Stomach (tissue), 9 donors: ENCODE data around the gene NRCAM. TPM values are rescaled to one million over a fixed set of nuclear protein-coding genes. Genes with fewer than 3 reads are reported as not detected.
"Not testable (repeated sequence)": the region's sequence is repeated elsewhere in the genome, so short reads cannot be mapped to it uniquely, and the experiment has no call there.

Experiments used
- DNase-seq, 2 donors: peaks; one replicate each; pipeline versions ENCODE4 v3.0.0 to v3.0.0-alpha.2; 2013 to 2019
- H3K27ac ChIP-seq, 5 donors: fragments of 200-600 bp in 4 of 5; sonication (generic) in 4 of 5; one replicate each; pipeline ENCODE4 v1.5.1; 2013 to 2019; ENCODE audit warnings: mild to moderate bottlenecking in 1 of 5, moderate library complexity in 1 of 5
- H3K27me3 ChIP-seq, 3 donors: fragments of 200-600 bp; sonication (generic); one replicate each; pipeline ENCODE4 v1.5.1; 2017 to 2019; ENCODE audit warnings: mixed run types in 1 of 3
- H3K36me3 ChIP-seq, 4 donors: fragments of 200-600 bp; sonication (generic); 1 replicate in 3 of 4; 2 replicates in 1 of 4; pipeline ENCODE4 v1.5.1; 2016 to 2019
- H3K4me1 ChIP-seq, 4 donors: fragments of 200-600 bp; sonication (generic); one replicate each; pipeline ENCODE4 v1.5.1; 2016 to 2019
- H3K4me3 ChIP-seq, 4 donors: fragments of 200-600 bp; sonication (generic) in 3 of 4; one replicate each; pipeline ENCODE4 v1.5.1; 2016 to 2019; ENCODE audit warnings: mild to moderate bottlenecking in 1 of 4
- H3K9me3 ChIP-seq, 4 donors: fragments of 200-600 bp; sonication (generic); one replicate each; pipeline ENCODE4 v1.5.1; 2016 to 2019
- EP300 ChIP-seq: sonication (generic); formaldehyde crosslinking; IDR thresholded peaks from one replicate; pipeline ENCODE4 v1.6.1; 2017; ENCODE audit warnings: antibody characterized with exemption
- POLR2A ChIP-seq, 4 donors: fragments of 450-650 bp; IDR thresholded peaks; one replicate each; pipeline ENCODE4 v1.6.1; 2016; ENCODE audit warnings: antibody characterized with exemption in 4 of 4, control low read depth in 2 of 4, mild to moderate bottlenecking in 1 of 4, moderate library complexity in 1 of 4
- POLR2AphosphoS5 ChIP-seq, 3 donors: sonication (generic); formaldehyde crosslinking; IDR thresholded peaks; one replicate each; pipeline ENCODE4 v1.6.1; 2016; ENCODE audit warnings: antibody characterized with exemption in 3 of 3
- WGBS, 5 donors: extraction: QIAGEN DNeasy Blood & Tissue Kit in 3 of 5; methylation state at CpG; one replicate each; pipeline versions ENCODE4 v1.1.5 to v1.1.7; 2013 to 2018; 5-methylcytosine and 5-hydroxymethylcytosine counted together
- intact Hi-C: fragments of 100-400 bp; cut with DNase I; formaldehyde crosslinking; loops from one replicate; pipeline ENCODE4 v1.15.1; 2023; ENCODE audit warnings: low total_unique reads
- polyA plus RNA-seq, 3 donors: library from polyadenylated mRNA; stranded (reverse); fragments of 200-250 nt; gene quantifications; one replicate each; pipeline ENCODE4 v1.2.3, GENCODE V29; 2013
- total RNA-seq, 5 donors: library from RNA; depleted of rRNA; stranded (reverse); fragments of >200 nt; gene quantifications; one replicate each; pipeline versions ENCODE4 v1.1.0 to v1.2.3, GENCODE V29; 2014 to 2016
- TF ChIP-seq, protein P1 (sequence below), 7 experiments: fragments of 450-650 bp in 4 of 7; fragments of 200-600 bp in 3 of 7; sonication (generic) in 3 of 7; IDR thresholded peaks; one replicate each; pipeline ENCODE4 v1.5.1; 2016 to 2019; ENCODE audit warnings: antibody characterized with exemption in 7 of 7, control low read depth in 2 of 7, mild to moderate bottlenecking in 1 of 7
- donor health status: healthy with polysubstance abuse.
- donor health status: Bipolar disorder and iron deficiency.
- donor health status: healthy.

Gene NRCAM
- total and polyA plus RNA-seq, 8 donors, result 1.2 to 9.4 (median 2.3) TPM

DNA sequence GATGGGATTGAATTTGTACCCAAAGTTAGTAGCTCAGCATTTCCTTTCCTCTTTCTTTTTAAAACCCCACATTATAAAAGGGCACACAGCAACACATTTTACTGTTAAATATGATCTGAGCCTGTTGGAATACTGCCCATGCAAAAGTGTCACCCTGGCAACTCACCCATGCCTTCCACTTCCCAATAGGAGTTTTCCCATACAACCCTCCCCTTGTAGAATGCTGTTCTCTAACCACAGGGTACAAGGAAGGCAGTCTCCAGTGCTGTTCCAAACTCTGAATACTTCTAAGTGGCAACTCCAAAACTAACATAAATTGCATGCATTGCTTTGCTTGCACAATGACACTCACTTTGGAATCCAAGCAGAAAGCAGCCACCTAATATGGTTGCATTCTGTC is 60.8 kb downstream of the NRCAM start:
- Histone ChIP-seq H3K36me3 (no peaks in the 10 kb centered on the region), H3K27ac (no peak overlapping the region), H3K4me1 (no peaks in the 10 kb centered on the region), H3K27me3 (peaks cover 0 to 7% (median 0%) of the 10 kb centered on the region in 3 donors), H3K4me3 (no peak overlapping the region), H3K9me3 (no peaks in the 10 kb centered on the region)
- DNase-seq, result no peak
- TF ChIP-seq, protein P1, sequence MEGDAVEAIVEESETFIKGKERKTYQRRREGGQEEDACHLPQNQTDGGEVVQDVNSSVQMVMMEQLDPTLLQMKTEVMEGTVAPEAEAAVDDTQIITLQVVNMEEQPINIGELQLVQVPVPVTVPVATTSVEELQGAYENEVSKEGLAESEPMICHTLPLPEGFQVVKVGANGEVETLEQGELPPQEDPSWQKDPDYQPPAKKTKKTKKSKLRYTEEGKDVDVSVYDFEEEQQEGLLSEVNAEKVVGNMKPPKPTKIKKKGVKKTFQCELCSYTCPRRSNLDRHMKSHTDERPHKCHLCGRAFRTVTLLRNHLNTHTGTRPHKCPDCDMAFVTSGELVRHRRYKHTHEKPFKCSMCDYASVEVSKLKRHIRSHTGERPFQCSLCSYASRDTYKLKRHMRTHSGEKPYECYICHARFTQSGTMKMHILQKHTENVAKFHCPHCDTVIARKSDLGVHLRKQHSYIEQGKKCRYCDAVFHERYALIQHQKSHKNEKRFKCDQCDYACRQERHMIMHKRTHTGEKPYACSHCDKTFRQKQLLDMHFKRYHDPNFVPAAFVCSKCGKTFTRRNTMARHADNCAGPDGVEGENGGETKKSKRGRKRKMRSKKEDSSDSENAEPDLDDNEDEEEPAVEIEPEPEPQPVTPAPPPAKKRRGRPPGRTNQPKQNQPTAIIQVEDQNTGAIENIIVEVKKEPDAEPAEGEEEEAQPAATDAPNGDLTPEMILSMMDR (IDR thresholded peaks at IDR 0.05), result no peak
- TF ChIP-seq POLR2AphosphoS5 (IDR thresholded peaks at IDR 0.05), result no peak
- TF ChIP-seq POLR2A (IDR thresholded peaks at IDR 0.05), result no peak
- TF ChIP-seq EP300, result no peak
- intact Hi-C loops, result no loop called here

DNA sequence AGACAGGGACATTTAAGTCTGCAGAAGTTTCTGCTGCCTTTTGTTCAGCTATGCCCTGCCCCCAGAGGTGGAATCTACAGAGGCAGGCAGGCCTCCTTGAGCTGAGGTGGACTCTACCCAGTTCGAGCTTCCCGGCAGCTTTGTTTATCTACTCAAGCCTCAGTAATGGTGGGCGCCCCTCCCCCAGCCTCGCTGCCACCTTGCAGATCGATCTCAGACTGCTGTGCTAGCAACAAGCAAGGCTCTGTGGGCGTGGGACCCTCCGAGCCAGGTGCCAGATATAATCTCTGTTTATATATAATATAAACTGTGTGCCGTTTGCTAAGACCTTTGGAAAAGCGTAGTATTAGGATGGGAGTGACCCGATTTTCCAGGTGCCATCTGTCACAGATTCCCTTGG is 63.1 kb downstream of the NRCAM start:
- H3K9me3 ChIP-seq, intact Hi-C loops, H3K4me3 ChIP-seq, H3K27ac ChIP-seq, H3K27me3 ChIP-seq, H3K4me1 ChIP-seq, H3K36me3 ChIP-seq: not testable (repeated sequence)
- WGBS, 5 donors, result 33 to 42% (median 35%) methylated on average over 8 to 10 of the region's 10 CpGs
- peak in 1 of 2 donors; percentile 41 for DNase-seq

DNA sequence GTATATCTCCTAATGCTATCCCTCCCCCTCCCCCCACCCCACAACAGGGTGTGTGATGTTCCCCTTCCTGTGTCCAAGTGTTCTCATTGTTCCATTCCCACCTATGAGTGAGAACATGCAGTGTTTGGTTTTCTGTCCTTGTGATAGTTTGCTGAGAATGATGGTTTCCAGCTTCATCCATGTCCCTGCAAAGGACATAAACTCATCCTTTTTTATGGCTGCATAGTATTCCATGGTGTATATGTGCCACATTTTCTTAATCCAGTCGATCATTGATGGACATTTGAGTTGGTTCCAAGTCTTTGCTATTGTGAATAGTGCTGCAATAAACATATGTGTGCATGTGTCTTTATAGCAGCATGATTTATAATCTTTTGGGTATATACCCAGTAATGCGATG is 68.5 kb downstream of the NRCAM start:
- H3K4me3 ChIP-seq, H3K27ac ChIP-seq, H3K9me3 ChIP-seq, H3K27me3 ChIP-seq, intact Hi-C loops, DNase-seq, H3K4me1 ChIP-seq, H3K36me3 ChIP-seq: not testable (repeated sequence)
- WGBS, 5 donors, result 79 to 92% (median 91%) methylated on average over 2 of the region's 2 CpGs

DNA sequence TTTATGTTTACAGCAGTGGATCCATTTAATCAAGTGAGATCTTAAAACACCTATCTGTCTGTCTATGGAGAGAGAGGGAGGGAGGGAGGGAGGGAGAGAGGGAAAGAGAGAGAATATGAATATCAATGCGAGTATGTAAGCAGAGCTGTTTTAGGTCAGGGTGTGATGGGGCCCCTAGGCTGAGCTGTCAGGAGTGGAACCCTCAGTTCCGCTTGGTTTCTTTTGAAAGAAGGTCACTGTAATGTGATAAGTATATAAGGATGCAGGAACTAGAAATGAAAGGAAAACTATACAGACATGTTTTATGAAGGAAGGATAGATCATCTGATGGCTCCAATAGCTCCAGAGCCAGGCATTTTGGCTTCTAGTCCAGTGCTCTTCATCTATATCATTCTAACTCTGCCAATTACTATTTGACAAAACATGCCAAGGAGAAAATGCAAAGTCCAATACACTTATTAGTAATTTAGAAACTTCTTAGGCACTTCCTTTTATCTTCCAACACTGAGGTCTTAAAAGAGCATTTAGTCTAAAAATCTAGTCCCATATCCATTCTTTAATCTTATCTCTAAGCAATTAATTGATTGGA is 70.3 kb downstream of the NRCAM start:
- TF ChIP-seq, protein P1 (IDR thresholded peaks at IDR 0.05), result no peak
- TF ChIP-seq EP300 (no peak), POLR2A (IDR thresholded peaks at IDR 0.05) (no peak)
- Histone ChIP-seq H3K27ac (no peak overlapping the region), H3K27me3 (no peaks in the 10 kb centered on the region), H3K4me1 (no peaks in the 10 kb centered on the region), H3K9me3 (no peaks in the 10 kb centered on the region), H3K36me3 (no peaks in the 10 kb centered on the region), H3K4me3 (no peak overlapping the region)
- intact Hi-C loops, result no loop called here
- DNase-seq, result no peak
- 79 to 90% (median 87%) methylated on average over 2 of the region's 2 CpGs for WGBS, 5 donors

DNA sequence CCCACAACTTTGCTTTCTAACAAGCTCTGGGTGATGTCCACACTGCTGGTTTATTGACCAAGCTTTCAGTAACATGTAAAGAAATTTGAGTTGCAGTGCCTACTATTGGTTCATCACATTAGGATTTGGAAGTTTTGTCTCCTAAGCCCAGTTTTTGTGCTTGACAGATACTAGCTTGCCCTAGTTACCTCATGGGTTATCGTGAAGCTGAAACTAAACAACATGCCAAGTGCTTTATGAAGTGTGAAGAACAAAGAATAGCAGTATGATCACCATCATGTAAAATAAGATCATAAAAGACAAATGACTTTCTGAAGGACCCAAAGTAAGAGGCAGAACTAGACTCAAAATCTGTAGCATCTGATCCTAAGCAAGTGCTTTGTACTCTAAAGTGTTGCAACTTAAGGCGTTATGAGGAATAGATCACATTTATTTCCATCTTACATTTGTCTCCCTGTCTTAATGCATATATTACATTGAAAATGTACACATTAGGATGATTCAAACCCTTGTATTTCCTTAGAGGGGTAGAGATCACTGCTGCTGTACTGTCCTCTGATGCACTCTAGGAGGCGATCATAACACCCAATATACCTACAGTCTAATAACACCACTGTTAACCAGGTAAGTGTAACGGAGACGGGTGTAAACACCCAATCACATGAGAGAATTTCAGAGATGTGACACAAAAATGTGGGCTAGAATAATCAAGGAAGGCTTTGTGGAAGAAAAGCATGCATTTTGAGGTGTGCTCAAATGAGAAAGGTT is 71.3 kb downstream of the NRCAM start:
- Histone ChIP-seq H3K36me3 (no peaks in the 10 kb centered on the region), H3K27me3 (no peaks in the 10 kb centered on the region), H3K27ac (no peak overlapping the region), H3K9me3 (no peaks in the 10 kb centered on the region), H3K4me1 (no peaks in the 10 kb centered on the region), H3K4me3 (no peak overlapping the region)
- 70 to 81% (median 79%) methylated on average over 5 of the region's 5 CpGs for WGBS, 5 donors
- intact Hi-C loops, result no loop called here
- DNase-seq, result no peak
- TF ChIP-seq POLR2AphosphoS5 (IDR thresholded peaks at IDR 0.05) (no peak), EP300 (no peak), POLR2A (IDR thresholded peaks at IDR 0.05) (no peak)
- TF ChIP-seq, protein P1 (IDR thresholded peaks at IDR 0.05), result no peak
